SH-SY5Y (cell line): ENCODE measurements around the gene IL10.

Experiments used
- GATA2 ChIP-seq: IDR thresholded peaks from 2 replicates; pipeline ENCODE4 v1.6.1; 2011; ENCODE audit warnings: mild to moderate bottlenecking, low read depth, low read length
- GATA3 ChIP-seq: IDR thresholded peaks from 2 replicates; pipeline ENCODE4 v1.6.1; 2011; ENCODE audit warnings: low read depth, mild to moderate bottlenecking, low read length, moderate library complexity

- TF ChIP-seq GATA2 (no peak), GATA3 (no peak)
Observed at GRCh38 chr1:206721454-206721853, 50.8 kb downstream of the IL10 start.
